H1 (cell line): ENCODE measurements around the gene KLHL8. TPM values are rescaled to one million over a fixed set of nuclear protein-coding genes. Genes with fewer than 3 reads are reported as not detected.

ENCODE experiments used
- CTCF ChIA-PET: fragments of 300-600 bp; sonication (Branson Sonifier 250); formaldehyde crosslinking; loops from one replicate; lab custom pipeline; 2021; ENCODE audit not compliant: partially characterized antibody; lab: Charles Lee
- POLR2A ChIA-PET: fragments of 300-600 bp; sonication (Branson Sonifier 250); formaldehyde crosslinking; loops from one replicate; lab custom pipeline; 2021; ENCODE audit warnings: inconsistent platforms; ENCODE audit not compliant: partially characterized antibody; lab: Charles Lee
- DNase-seq, 2 experiments: peaks; one replicate each; pipeline versions ENCODE4 v3.0.0 to v3.0.0-alpha.2; 2010 to 2022; ENCODE audit warnings: low spot score in 2 of 2, low read depth in 1 of 2, mixed read lengths in 1 of 2
- FAIRE-seq: peaks from 2 replicates; lab custom pipeline; 2011; peaks lifted over from hg19 to GRCh38; lab: Jason Lieb, UNC
- H2AFZ ChIP-seq: 2 replicates; pipeline ENCODE4 v1.8.1; 2012; ENCODE audit warnings: low read length, inconsistent platforms
- H2AK5ac ChIP-seq: 2 replicates; pipeline ENCODE4 v1.6.1; 2013; ENCODE audit warnings: low read depth, low read length
- H2BK120ac ChIP-seq: replicated peaks from 2 replicates; pipeline ENCODE3; 2013; ENCODE audit warnings: low read depth, low read length, inconsistent platforms
- H2BK12ac ChIP-seq: 2 replicates; pipeline ENCODE4 v1.6.1; 2013; ENCODE audit warnings: low read depth, low read length
- H2BK15ac ChIP-seq: 2 replicates; pipeline ENCODE4 v1.6.1; 2013; ENCODE audit warnings: low read length
- H2BK20ac ChIP-seq: 2 replicates; pipeline ENCODE4 v1.6.1; 2013; ENCODE audit warnings: low read length
- H2BK5ac ChIP-seq: 2 replicates; pipeline ENCODE4 v1.6.1; 2013; ENCODE audit warnings: low read depth, low read length
- H3K14ac ChIP-seq: 2 replicates; pipeline ENCODE4 v1.6.1; 2013; ENCODE audit warnings: inconsistent platforms; ENCODE audit not compliant: insufficient read length
- H3K18ac ChIP-seq: 2 replicates; pipeline ENCODE4 v1.6.1; 2013; ENCODE audit warnings: low read length; ENCODE audit errors: extremely low read depth
- H3K23ac ChIP-seq: 2 replicates; pipeline ENCODE4 v1.6.1; 2013; ENCODE audit warnings: inconsistent platforms; ENCODE audit not compliant: insufficient read length
- H3K23me2 ChIP-seq: 2 replicates; pipeline ENCODE4 v1.6.1; 2013; ENCODE audit warnings: low read depth, low read length
- H3K27ac ChIP-seq: 2 replicates; pipeline ENCODE4 v1.6.1; 2011; ENCODE audit warnings: low read depth, low read length, inconsistent platforms
- H3K27me3 ChIP-seq, 4 experiments: replicated peaks in 1 of 4; 1 replicate in 1 of 4; 2 replicates in 3 of 4; pipeline versions ENCODE4 v1.6.1 to v1.8.1; 2011 to 2013; ENCODE audit warnings: low read length in 3 of 4, mild to moderate bottlenecking in 3 of 4, inconsistent platforms in 2 of 4, mixed read lengths in 2 of 4, moderate library complexity in 1 of 4; ENCODE audit not compliant: control insufficient read depth in 3 of 4, insufficient read depth in 3 of 4; ENCODE audit errors: extremely low read depth in 1 of 4
- H3K36me3 ChIP-seq, 4 experiments: 2 replicates each; pipeline versions ENCODE4 v1.6.1 to v1.8.1; 2011 to 2013; ENCODE audit warnings: mild to moderate bottlenecking in 4 of 4, low read length in 3 of 4, moderate library complexity in 2 of 4, control low read depth in 1 of 4, inconsistent platforms in 1 of 4; ENCODE audit not compliant: insufficient read depth in 4 of 4, control insufficient read depth in 2 of 4
- H3K4ac ChIP-seq: replicated peaks from 2 replicates; pipeline ENCODE3; 2013; ENCODE audit warnings: low read length, low read depth, mixed read lengths, inconsistent platforms; ENCODE audit not compliant: insufficient read length
- H3K4me1 ChIP-seq, 4 experiments: replicated peaks in 1 of 4; 1 replicate in 1 of 4; 2 replicates in 3 of 4; pipeline versions ENCODE4 v1.6.1 to v1.8.1; 2011 to 2013; ENCODE audit warnings: low read length in 3 of 4, inconsistent platforms in 2 of 4, mixed read lengths in 1 of 4; ENCODE audit not compliant: insufficient read depth in 4 of 4, control insufficient read depth in 3 of 4
- H3K4me2 ChIP-seq, 2 experiments: 2 replicates each; pipeline versions ENCODE4 v1.6.1 to v1.8.1; 2011 to 2013; ENCODE audit warnings: low read depth in 2 of 2, low read length in 2 of 2, control low read depth in 1 of 2, inconsistent platforms in 1 of 2, mild to moderate bottlenecking in 1 of 2; ENCODE audit not compliant: insufficient read depth in 1 of 2
- H3K4me3 ChIP-seq, 4 experiments: fragments of 200-600, 300-600 bp in 1 of 4; sonication (generic), shearing (Covaris generic), sonication (Bioruptor Twin) in 1 of 4; 2 replicates each; pipeline versions ENCODE4 v1.5.1 to v1.8.1; 2011 to 2016; ENCODE audit warnings: low read length in 4 of 4, low read depth in 3 of 4, control low read depth in 2 of 4, inconsistent platforms in 2 of 4, mild to moderate bottlenecking in 2 of 4, mixed read lengths in 1 of 4, moderate library complexity in 1 of 4; ENCODE audit not compliant: insufficient read depth in 2 of 4; ENCODE audit errors: extremely low read depth in 1 of 4
- H3K56ac ChIP-seq: replicated peaks from 2 replicates; pipeline ENCODE3; 2013; ENCODE audit warnings: low read depth, mild to moderate bottlenecking, mixed read lengths, low read length, inconsistent platforms; ENCODE audit not compliant: insufficient read length
- H3K79me1 ChIP-seq: 2 replicates; pipeline ENCODE4 v1.6.1; 2013; ENCODE audit warnings: low read depth, low read length, control low read depth
- H3K79me2 ChIP-seq, 2 experiments: 2 replicates each; pipeline versions ENCODE4 v1.6.1 to v1.8.1; 2012 to 2013; ENCODE audit warnings: low read length in 2 of 2, mild to moderate bottlenecking in 2 of 2, inconsistent platforms in 1 of 2; ENCODE audit not compliant: insufficient read depth in 2 of 2, control insufficient read depth in 1 of 2
- H3K9ac ChIP-seq, 4 experiments: replicated peaks in 1 of 4; 1 replicate in 1 of 4; 2 replicates in 3 of 4; pipeline versions ENCODE4 v1.6.1 to v1.8.1; 2011 to 2013; ENCODE audit warnings: low read depth in 3 of 4, low read length in 3 of 4, control low read depth in 2 of 4, mild to moderate bottlenecking in 2 of 4, moderate library complexity in 2 of 4, inconsistent platforms in 1 of 4; ENCODE audit errors: extremely low read depth in 1 of 4
- H3K9me3 ChIP-seq, 2 experiments: 2 replicates each; pipeline versions ENCODE4 v1.6.1 to v1.8.1; 2012 to 2013; ENCODE audit warnings: mild to moderate bottlenecking in 2 of 2, moderate library complexity in 2 of 2, control low read depth in 1 of 2, inconsistent platforms in 1 of 2, low read depth in 1 of 2, low read length in 1 of 2, mixed read lengths in 1 of 2; ENCODE audit not compliant: insufficient read depth in 2 of 2
- H4K20me1 ChIP-seq, 2 experiments: replicated peaks in 1 of 2; 2 replicates each; pipeline versions ENCODE3 to v1.8.1; 2011 to 2013; ENCODE audit warnings: inconsistent platforms in 2 of 2, low read length in 2 of 2, mild to moderate bottlenecking in 1 of 2; ENCODE audit not compliant: insufficient read depth in 2 of 2, control insufficient read depth in 1 of 2
- H4K5ac ChIP-seq: 2 replicates; pipeline ENCODE4 v1.6.1; 2013; ENCODE audit warnings: low read length, low read depth, mixed read lengths, inconsistent platforms; ENCODE audit not compliant: insufficient read length
- H4K8ac ChIP-seq: 2 replicates; pipeline ENCODE4 v1.8.0; 2013; ENCODE audit warnings: mild to moderate bottlenecking, moderate library complexity, low read length, inconsistent platforms; ENCODE audit not compliant: insufficient read depth; ENCODE audit errors: extremely low read depth
- H4K91ac ChIP-seq: replicated peaks from 2 replicates; pipeline ENCODE3; 2013; ENCODE audit warnings: low read length, mixed read lengths, inconsistent platforms; ENCODE audit not compliant: insufficient read length
- ATF3 ChIP-seq: IDR thresholded peaks from 2 replicates; pipeline ENCODE4 v1.6.1; 2011; ENCODE audit warnings: low read depth, mild to moderate bottlenecking, low read length; ENCODE audit not compliant: insufficient read depth
- BACH1 ChIP-seq: IDR thresholded peaks from 2 replicates; pipeline ENCODE4 v1.6.1; 2012; ENCODE audit warnings: low read length, improper control_type of control experiment
- EZH2 ChIP-seq: fragments of 200-600 bp; sonication (generic); IDR thresholded peaks from 2 replicates; pipeline ENCODE4 v1.7.1; 2012; ENCODE audit warnings: low read depth, mild to moderate bottlenecking, moderate library complexity, low read length, inconsistent platforms; ENCODE audit not compliant: severe bottlenecking
- JUND ChIP-seq: IDR thresholded peaks from 2 replicates; pipeline ENCODE4 v1.6.1; 2011; ENCODE audit warnings: mild to moderate bottlenecking, improper control_type of control experiment, low read length
- KDM5A ChIP-seq: fragments of 200-600 bp; IDR thresholded peaks from 2 replicates; pipeline ENCODE4 v1.7.1; 2012; ENCODE audit warnings: mild to moderate bottlenecking, low read length, inconsistent platforms, mixed read lengths
- MAFK ChIP-seq: IDR thresholded peaks from 2 replicates; pipeline ENCODE4 v1.6.1; 2012; ENCODE audit warnings: low read depth, mild to moderate bottlenecking, improper control_type of control experiment, low read length
- NANOG ChIP-seq: IDR thresholded peaks from 2 replicates; pipeline ENCODE4 v1.6.1; 2011; ENCODE audit warnings: low read length, low read depth, mild to moderate bottlenecking, inconsistent platforms; ENCODE audit not compliant: insufficient read depth, poor library complexity, severe bottlenecking
- POLR2A ChIP-seq, 2 experiments: IDR thresholded peaks; 1 replicate in 1 of 2; 2 replicates in 1 of 2; pipeline ENCODE4 v1.6.1; 2011; ENCODE audit warnings: low read depth in 2 of 2, low read length in 2 of 2, mild to moderate bottlenecking in 2 of 2; ENCODE audit errors: control extremely low read depth in 1 of 2
- RBBP5 ChIP-seq: IDR thresholded peaks from 2 replicates; pipeline ENCODE4 v1.7.1; 2012; ENCODE audit warnings: low read depth, mild to moderate bottlenecking, inconsistent platforms, low read length, moderate library complexity, borderline replicate concordance
- RFX5 ChIP-seq: IDR thresholded peaks from 2 replicates; pipeline ENCODE4 v1.6.1; 2011; ENCODE audit warnings: low read depth, low read length, improper control_type of control experiment, borderline replicate concordance
- RNF2 ChIP-seq: fragments of 200-900, 300-1000 bp; sonication (generic); IDR thresholded peaks from 2 replicates; pipeline ENCODE4 v1.7.1; 2016; ENCODE audit warnings: borderline replicate concordance, low read depth, mild to moderate bottlenecking, antibody characterized with exemption, low read length; ENCODE audit not compliant: poor library complexity, severe bottlenecking; ENCODE audit errors: missing control alignments
- RXRA ChIP-seq: IDR thresholded peaks from 2 replicates; pipeline ENCODE4 v1.6.1; 2011; ENCODE audit warnings: low read depth, mild to moderate bottlenecking, low read length, moderate library complexity; ENCODE audit not compliant: insufficient read depth
- TCF12 ChIP-seq: IDR thresholded peaks from 2 replicates; pipeline ENCODE4 v1.6.1; 2011; ENCODE audit warnings: low read depth, mild to moderate bottlenecking, low read length
- ZNF274 ChIP-seq: IDR thresholded peaks from 2 replicates; pipeline ENCODE4 v1.7.0; 2012; ENCODE audit warnings: low read length, borderline replicate concordance; ENCODE audit errors: extremely low read depth
- WGBS, 2 experiments: shearing (Covaris generic) in 1 of 2; methylation state at CpG; one replicate each; pipeline versions ENCODE4 v1.1.6 to v1.1.7; 2013 to 2015; ENCODE audit warnings: low lambda C conversion rate in 2 of 2, mixed read lengths in 2 of 2, inconsistent platforms in 1 of 2, low coverage in 1 of 2, missing lambda C conversion rate in 1 of 2; ENCODE audit not compliant: insufficient replicate concordance in 2 of 2, insufficient coverage in 1 of 2, insufficient read length in 1 of 2; ENCODE audit errors: extremely low coverage in 1 of 2, missing lambda C conversion rate in 1 of 2; 5-methylcytosine and 5-hydroxymethylcytosine counted together
- polyA plus RNA-seq, 7 experiments: library from polyadenylated mRNA; depleted of rRNA in 3 of 7; stranded (reverse) in 5 of 7; unstranded in 2 of 7; fragments of >200 nt in 5 of 7; fragments of 200-250 nt in 2 of 7; gene quantifications; 1 replicate in 5 of 7; 2 replicates in 1 of 7; 4 replicates in 1 of 7; pipeline versions ENCODE4 v1.2.1 to v1.2.3, GENCODE V29; 2011 to 2013; ENCODE audit warnings: missing spikeins in 2 of 7, mixed read lengths in 2 of 7
- total RNA-seq: library from RNA; stranded (reverse); fragmentation: NEBNext Ultra II Directional; extraction: Animal tissue kit (Norgen Biotek cat#: 25700); gene quantifications from 2 replicates; pipeline ENCODE4 v1.2.1, GENCODE V29; 2021

The KLHL8 gene
- total and polyA plus RNA-seq, 2 of the 8 experiments (the other 6 are each of a cell fraction or from before 2014, with no cell fraction given) = 0.94 to 8.1 TPM

DNA sequence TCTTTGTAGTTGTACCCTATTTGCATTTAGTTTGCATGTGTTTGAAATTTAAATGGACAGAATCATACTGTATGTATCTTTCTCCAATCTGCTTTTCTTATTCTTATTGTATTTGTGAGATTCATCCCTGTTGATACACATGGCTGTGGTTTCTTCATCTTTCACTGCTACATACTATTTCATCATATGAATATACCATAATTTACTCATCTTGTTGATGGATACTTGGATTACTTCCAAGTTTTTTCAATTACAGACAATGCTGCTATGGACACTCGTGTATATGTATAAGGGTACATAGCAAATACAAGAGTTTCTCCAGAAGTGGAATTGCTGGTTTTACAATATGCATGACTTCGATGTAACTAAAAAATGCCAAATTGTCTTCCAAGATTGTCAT is 11.8 kb upstream of the KLHL8 start:
- ChIA-PET CTCF (no interaction called here), POLR2A (no interaction called here)
- Histone ChIP-seq H3K27me3 (no peaks in the 10 kb centered on the region), H4K5ac (no peak overlapping the region), H3K79me2 (no peaks in the 10 kb centered on the region), H3K14ac (no peak overlapping the region), H2BK20ac (no peak overlapping the region), H3K79me1 (no peaks in the 10 kb centered on the region), H4K91ac (no peak overlapping the region), H3K4ac (no peak overlapping the region), H3K23ac (no peak overlapping the region), H3K18ac (no peak overlapping the region), H3K27ac (no peak overlapping the region), H3K4me1 (no peaks in the 10 kb centered on the region), H2BK120ac (no peak overlapping the region), H2BK12ac (no peak overlapping the region), H3K56ac (no peak overlapping the region), H2AK5ac (no peak overlapping the region), H4K20me1 (no peaks in the 10 kb centered on the region), H3K36me3 (no peaks in the 10 kb centered on the region; a peak in 1 of 8 replicates), H3K4me3 (no peak overlapping the region), H3K4me2 (no peak overlapping the region), H3K9me3 (no peaks in the 10 kb centered on the region), H3K23me2 (no peaks in the 10 kb centered on the region), H3K9ac (no peak overlapping the region), H2BK5ac (no peak overlapping the region), H4K8ac (no peak overlapping the region), H2AFZ (no peak overlapping the region), H2BK15ac (no peak overlapping the region)
- DNase-seq (no peak), FAIRE-seq (no peak)
- 90% methylated on average over 2 of the region's 2 CpGs; no CpG with 5 or more reads in 1 of the 2 experiments for WGBS, 2 experiments
- TF ChIP-seq POLR2A (IDR thresholded peaks at IDR 0.05; ENCODE audit: control extremely low read depth in 1 of 2, low read depth in 2 of 2, low read length in 2 of 2) (no peak), RNF2 (no peak), ZNF274 (no peak), JUND (no peak), TCF12 (no peak), ATF3 (no peak), NANOG (no peak), BACH1 (no peak), MAFK (no peak), RXRA (no peak), RFX5 (no peak), EZH2 (no peak), KDM5A (no peak), RBBP5 (no peak)
